Astrocyte (in vitro differentiated cells and primary cell): ENCODE measurements around the gene SNX5.

ENCODE experiments used
- CTCF ChIP-seq: IDR thresholded peaks from 2 replicates; pipeline ENCODE4 v1.5.1; 2011; ENCODE audit warnings: low read depth, mild to moderate bottlenecking, inconsistent platforms, low read length, moderate library complexity; ENCODE audit not compliant: insufficient read depth
- EZH2 ChIP-seq: IDR thresholded peaks from 2 replicates; pipeline ENCODE4 v1.6.1; 2012; ENCODE audit warnings: mild to moderate bottlenecking, low read length, inconsistent platforms; ENCODE audit not compliant: insufficient read depth

GRCh38 chr20:17895641-17896171 lies 72.9 kb downstream of the SNX5 start:
- TF ChIP-seq CTCF: no peak
- no peak for TF ChIP-seq EZH2
